Measurements from ENCODE around the gene ACADS. TPM values are rescaled to one million over a fixed set of nuclear protein-coding genes. Genes with fewer than 3 reads are reported as not detected.

Gene ACADS
- polyA plus RNA-seq, 2 of the 4 experiments (the other 2 are of a cell fraction): 7.9 to 9.3 TPM

- TF ChIP-seq HOXB5 (CRISPR knock-in tag; IDR thresholded peaks at IDR 0.05) (peak; percentile 70; the same call in 1 of the 2 replicates), NR3C1 (IDR thresholded peaks at IDR 0.05) (no peak), HMGXB4 (CRISPR knock-in tag; IDR thresholded peaks at IDR 0.05; ENCODE audit: borderline replicate concordance) (no peak), HEYL (CRISPR knock-in tag; IDR thresholded peaks at IDR 0.05) (no peak), ZFP36 (IDR thresholded peaks at IDR 0.05; ENCODE audit: borderline replicate concordance, partially characterized antibody) (no peak), ZSCAN20 (CRISPR knock-in tag; IDR thresholded peaks at IDR 0.05) (no peak), JUN (IDR thresholded peaks at IDR 0.05) (peak; percentile 23 to 82; a peak in 2 of 5 replicates), NPAS2 (CRISPR knock-in tag; IDR thresholded peaks at IDR 0.05; ENCODE audit: borderline replicate concordance) (no peak), MYC (IDR thresholded peaks at IDR 0.05; ENCODE audit: borderline replicate concordance, low read length) (no peak), MAFK (IDR thresholded peaks at IDR 0.05; ENCODE audit: partially characterized antibody) (no peak), ZNF302 (CRISPR knock-in tag; IDR thresholded peaks at IDR 0.05) (no peak), JUNB (IDR thresholded peaks at IDR 0.05) (peak; percentile 65), SMC3 (IDR thresholded peaks at IDR 0.05) (no peak), FOSL2 (IDR thresholded peaks at IDR 0.05) (peak; percentile 14; the same call in 1 of the 2 replicates), FOSL2 (CRISPR knock-in tag; IDR thresholded peaks at IDR 0.05) (peak; percentile 69), MAZ (IDR thresholded peaks at IDR 0.05; ENCODE audit: borderline replicate concordance, low read depth, low read length) (no peak), FOSB (CRISPR knock-in tag; IDR thresholded peaks at IDR 0.05) (no peak), NFE2L2 (conservative IDR thresholded peaks at IDR 0.05; ENCODE audit: low read length) (no peak), HOXB13 (CRISPR knock-in tag; IDR thresholded peaks at IDR 0.05; ENCODE audit: low read depth) (no peak), TFCP2L1 (CRISPR knock-in tag; IDR thresholded peaks at IDR 0.05) (no peak), POLR2A (IDR thresholded peaks at IDR 0.05; ENCODE audit: low read length) (no peak), HDAC2 (IDR thresholded peaks at IDR 0.05) (no peak), CBX2 (IDR thresholded peaks at IDR 0.05; ENCODE audit: borderline replicate concordance, low read depth) (no peak), EHF (CRISPR knock-in tag; IDR thresholded peaks at IDR 0.05) (no peak), TP53 (CRISPR knock-in tag; IDR thresholded peaks at IDR 0.05) (no peak), BHLHE40 (IDR thresholded peaks at IDR 0.05; ENCODE audit: low read depth, low read length) (no peak), EP300 (IDR thresholded peaks at IDR 0.05) (0 out of 5 replicates have a peak, but pooled peaks of 1 of the 2 experiments have one; percentile 35), RARB (CRISPR knock-in tag; IDR thresholded peaks at IDR 0.05) (no peak), CBX8 (IDR thresholded peaks at IDR 0.05) (no peak), HOXA7 (CRISPR knock-in tag; IDR thresholded peaks at IDR 0.05) (no peak)
- TF ChIP-seq, protein P1, sequence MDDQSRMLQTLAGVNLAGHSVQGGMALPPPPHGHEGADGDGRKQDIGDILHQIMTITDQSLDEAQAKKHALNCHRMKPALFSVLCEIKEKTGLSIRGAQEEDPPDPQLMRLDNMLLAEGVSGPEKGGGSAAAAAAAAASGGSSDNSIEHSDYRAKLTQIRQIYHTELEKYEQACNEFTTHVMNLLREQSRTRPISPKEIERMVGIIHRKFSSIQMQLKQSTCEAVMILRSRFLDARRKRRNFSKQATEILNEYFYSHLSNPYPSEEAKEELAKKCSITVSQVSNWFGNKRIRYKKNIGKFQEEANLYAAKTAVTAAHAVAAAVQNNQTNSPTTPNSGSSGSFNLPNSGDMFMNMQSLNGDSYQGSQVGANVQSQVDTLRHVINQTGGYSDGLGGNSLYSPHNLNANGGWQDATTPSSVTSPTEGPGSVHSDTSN (IDR thresholded peaks at IDR 0.05): peak; percentile 63; the same call in 1 of the 2 replicates
- TF ChIP-seq, protein P2, sequence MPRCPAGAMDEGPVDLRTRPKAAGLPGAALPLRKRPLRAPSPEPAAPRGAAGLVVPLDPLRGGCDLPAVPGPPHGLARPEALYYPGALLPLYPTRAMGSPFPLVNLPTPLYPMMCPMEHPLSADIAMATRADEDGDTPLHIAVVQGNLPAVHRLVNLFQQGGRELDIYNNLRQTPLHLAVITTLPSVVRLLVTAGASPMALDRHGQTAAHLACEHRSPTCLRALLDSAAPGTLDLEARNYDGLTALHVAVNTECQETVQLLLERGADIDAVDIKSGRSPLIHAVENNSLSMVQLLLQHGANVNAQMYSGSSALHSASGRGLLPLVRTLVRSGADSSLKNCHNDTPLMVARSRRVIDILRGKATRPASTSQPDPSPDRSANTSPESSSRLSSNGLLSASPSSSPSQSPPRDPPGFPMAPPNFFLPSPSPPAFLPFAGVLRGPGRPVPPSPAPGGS (IDR thresholded peaks at IDR 0.05): no peak
- TF ChIP-seq, protein P3, sequence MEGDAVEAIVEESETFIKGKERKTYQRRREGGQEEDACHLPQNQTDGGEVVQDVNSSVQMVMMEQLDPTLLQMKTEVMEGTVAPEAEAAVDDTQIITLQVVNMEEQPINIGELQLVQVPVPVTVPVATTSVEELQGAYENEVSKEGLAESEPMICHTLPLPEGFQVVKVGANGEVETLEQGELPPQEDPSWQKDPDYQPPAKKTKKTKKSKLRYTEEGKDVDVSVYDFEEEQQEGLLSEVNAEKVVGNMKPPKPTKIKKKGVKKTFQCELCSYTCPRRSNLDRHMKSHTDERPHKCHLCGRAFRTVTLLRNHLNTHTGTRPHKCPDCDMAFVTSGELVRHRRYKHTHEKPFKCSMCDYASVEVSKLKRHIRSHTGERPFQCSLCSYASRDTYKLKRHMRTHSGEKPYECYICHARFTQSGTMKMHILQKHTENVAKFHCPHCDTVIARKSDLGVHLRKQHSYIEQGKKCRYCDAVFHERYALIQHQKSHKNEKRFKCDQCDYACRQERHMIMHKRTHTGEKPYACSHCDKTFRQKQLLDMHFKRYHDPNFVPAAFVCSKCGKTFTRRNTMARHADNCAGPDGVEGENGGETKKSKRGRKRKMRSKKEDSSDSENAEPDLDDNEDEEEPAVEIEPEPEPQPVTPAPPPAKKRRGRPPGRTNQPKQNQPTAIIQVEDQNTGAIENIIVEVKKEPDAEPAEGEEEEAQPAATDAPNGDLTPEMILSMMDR (IDR thresholded peaks at IDR 0.05): no peak
- TF ChIP-seq, protein P4, sequence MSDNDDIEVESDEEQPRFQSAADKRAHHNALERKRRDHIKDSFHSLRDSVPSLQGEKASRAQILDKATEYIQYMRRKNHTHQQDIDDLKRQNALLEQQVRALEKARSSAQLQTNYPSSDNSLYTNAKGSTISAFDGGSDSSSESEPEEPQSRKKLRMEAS (IDR thresholded peaks at IDR 0.05): peak; percentile 87
- TF ChIP-seq, protein P5, sequence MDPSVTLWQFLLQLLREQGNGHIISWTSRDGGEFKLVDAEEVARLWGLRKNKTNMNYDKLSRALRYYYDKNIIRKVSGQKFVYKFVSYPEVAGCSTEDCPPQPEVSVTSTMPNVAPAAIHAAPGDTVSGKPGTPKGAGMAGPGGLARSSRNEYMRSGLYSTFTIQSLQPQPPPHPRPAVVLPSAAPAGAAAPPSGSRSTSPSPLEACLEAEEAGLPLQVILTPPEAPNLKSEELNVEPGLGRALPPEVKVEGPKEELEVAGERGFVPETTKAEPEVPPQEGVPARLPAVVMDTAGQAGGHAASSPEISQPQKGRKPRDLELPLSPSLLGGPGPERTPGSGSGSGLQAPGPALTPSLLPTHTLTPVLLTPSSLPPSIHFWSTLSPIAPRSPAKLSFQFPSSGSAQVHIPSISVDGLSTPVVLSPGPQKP (IDR thresholded peaks at IDR 0.05; ENCODE audit: low read depth, low read length): no peak
Observed at GRCh38 chr12:120692524-120693033, 33.0 kb upstream of the ACADS start (continued).

All from A549 (cell line).